GM23248 (cell line): ENCODE results near the gene OLR1.

Experiments
- EZH2 ChIP-seq: fragments of 200-600 bp; sonication (generic); IDR thresholded peaks from 2 replicates; pipeline ENCODE4 v1.6.1; 2018; ENCODE audit warnings: antibody characterized with exemption, mild to moderate bottlenecking; ENCODE audit not compliant: insufficient read depth, poor library complexity, severe bottlenecking
- EZH2phosphoT487 ChIP-seq: fragments of 200-600 bp; sonication (generic); IDR thresholded peaks from 2 replicates; pipeline ENCODE4 v1.6.1; 2018; ENCODE audit warnings: antibody characterized with exemption, moderate library complexity, mild to moderate bottlenecking, low read depth; ENCODE audit not compliant: insufficient read depth

DNA sequence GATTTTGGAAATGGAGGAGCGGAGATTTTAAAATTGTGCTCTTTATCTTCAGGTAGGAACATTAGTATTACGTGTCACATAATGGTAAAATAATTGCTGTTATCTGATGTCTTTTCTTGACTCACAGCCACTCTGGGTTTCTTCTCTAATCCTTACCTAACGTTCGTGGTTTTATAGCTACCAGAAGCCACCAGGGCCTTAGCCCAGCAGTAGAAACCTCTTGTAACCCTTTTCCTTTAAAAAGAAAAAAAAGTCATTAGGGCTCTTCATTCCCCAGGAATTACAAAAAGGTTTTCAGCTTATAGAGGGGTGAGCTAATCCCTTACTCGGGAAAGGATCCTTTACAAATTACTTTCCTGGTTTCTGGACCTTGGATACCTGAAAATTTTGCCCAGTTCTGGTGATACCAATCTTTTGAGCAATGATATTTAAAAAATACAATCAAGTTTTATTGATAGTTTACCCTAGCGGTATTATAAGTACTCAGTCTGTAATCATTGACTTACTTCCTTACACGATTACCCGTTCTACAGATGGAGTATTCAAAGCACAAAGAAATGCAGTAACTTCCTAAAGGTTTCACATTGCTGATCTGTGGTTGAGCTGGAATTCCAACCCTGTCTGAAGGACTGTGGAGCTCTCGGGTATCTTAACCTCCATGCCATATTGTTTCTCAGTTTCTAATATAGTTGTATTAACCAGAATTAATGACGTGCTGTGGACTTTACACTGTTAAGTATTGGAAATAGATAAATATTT lies 42.4 kb upstream of the OLR1 start:
- TF ChIP-seq EZH2 (no peak), EZH2phosphoT487 (no peak)
